Uterus (tissue), 2 donors: ENCODE results near the gene DHRS12.

Experiments
- CTCF ChIP-seq, 4 experiments: fragments of 200-600 bp in 2 of 4; fragments of 450-650 bp in 2 of 4; sonication (generic) in 2 of 4; IDR thresholded peaks; one replicate each; pipeline ENCODE4 v1.5.1; 2016 to 2019; ENCODE audit warnings: antibody characterized with exemption in 4 of 4, mild to moderate bottlenecking in 2 of 4, moderate library complexity in 1 of 4
- POLR2A ChIP-seq, 2 donors: fragments of 450-650 bp; IDR thresholded peaks; one replicate each; pipeline ENCODE4 v1.6.1; 2016; ENCODE audit warnings: antibody characterized with exemption in 2 of 2, mild to moderate bottlenecking in 1 of 2, moderate library complexity in 1 of 2

- TF ChIP-seq CTCF (IDR thresholded peaks at IDR 0.05) (no peak), POLR2A (IDR thresholded peaks at IDR 0.05) (no peak)
Measured at GRCh38 chr13:51825165-51825592, 21.2 kb upstream of the DHRS12 start.
